ENCODE measurements around the gene ZFP1. TPM values are rescaled to one million over a fixed set of nuclear protein-coding genes. Genes with fewer than 3 reads are reported as not detected.

ZFP1 gene
- total RNA-seq, 1 experiment from 2014 or later = 9.7 TPM

DNA sequence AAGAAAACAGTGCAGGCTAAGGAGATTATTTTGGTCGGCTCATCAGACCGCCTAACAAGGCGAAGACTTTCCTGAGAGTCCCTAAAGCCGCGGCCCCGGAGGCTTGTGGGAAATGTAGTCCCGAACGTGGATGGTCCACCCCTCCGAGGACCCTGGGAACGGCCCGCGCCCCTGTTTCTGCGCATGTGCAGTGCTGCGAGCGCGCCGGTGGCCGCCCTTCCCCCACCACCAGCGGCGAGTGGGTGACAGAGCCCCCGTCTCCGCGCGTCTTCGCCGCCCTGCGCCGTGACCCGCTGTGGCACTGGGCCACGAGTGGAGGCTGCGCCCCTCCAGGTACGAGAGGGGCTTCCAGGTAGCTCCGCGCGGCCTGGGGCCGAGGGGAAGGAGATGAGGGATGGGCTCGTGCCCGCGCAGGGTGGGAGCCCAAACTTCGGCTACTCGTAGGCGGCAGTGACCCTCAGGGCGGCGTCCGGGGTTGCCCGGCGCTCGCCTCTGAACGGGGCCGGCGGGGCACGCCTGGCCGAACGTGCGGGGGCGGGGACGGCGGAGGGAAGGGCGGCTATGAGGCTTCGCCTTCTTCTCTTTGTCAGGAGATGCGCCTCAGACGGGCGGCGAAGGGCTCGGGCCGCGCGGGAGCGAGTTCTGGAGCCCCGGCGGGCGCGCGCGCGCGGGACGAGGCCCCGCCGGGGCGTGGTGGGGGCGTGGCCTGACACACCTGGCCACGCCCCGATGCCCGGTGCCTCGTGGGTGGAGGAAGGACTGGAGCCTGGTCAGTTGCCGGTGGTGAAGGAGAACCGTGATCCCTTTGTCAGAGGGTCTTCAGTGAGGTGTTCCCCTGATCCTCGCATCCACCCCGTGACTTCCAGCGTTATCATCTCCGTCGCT lies at the start of gene ZFP1 (continued):
- TF ChIP-seq NR2C2 (CRISPR knock-in tag; IDR thresholded peaks at IDR 0.05) = no peak
- no peak for TF ChIP-seq STAT6 (CRISPR knock-in tag; conservative IDR thresholded peaks at IDR 0.05; ENCODE audit: low read depth)
- TF ChIP-seq RELA (CRISPR knock-in tag; IDR thresholded peaks at IDR 0.05; ENCODE audit: borderline replicate concordance) = no peak
- no peak for TF ChIP-seq ATF3 (CRISPR knock-in tag; conservative IDR thresholded peaks at IDR 0.05)
- TF ChIP-seq TP53 (CRISPR knock-in tag; IDR thresholded peaks at IDR 0.05) = no peak
- no peak for TF ChIP-seq KAT7 (CRISPR knock-in tag; IDR thresholded peaks at IDR 0.05; ENCODE audit: borderline replicate concordance)
- no peak for TF ChIP-seq JUN (CRISPR knock-in tag; IDR thresholded peaks at IDR 0.05)
- TF ChIP-seq HMGXB4 (CRISPR knock-in tag; IDR thresholded peaks at IDR 0.05) = peak; percentile 86
- peak; percentile 98 for TF ChIP-seq ZNF281 (CRISPR knock-in tag; IDR thresholded peaks at IDR 0.05)
- no peak; the same call in 1 of the 2 replicates for TF ChIP-seq ETV6 (CRISPR knock-in tag; IDR thresholded peaks at IDR 0.05)
- peak; percentile 86; the same call in 1 of the 2 replicates for TF ChIP-seq ARID4B (CRISPR knock-in tag; IDR thresholded peaks at IDR 0.05; ENCODE audit: borderline replicate concordance)
- peak; percentile 76; the same call in 1 of the 2 replicates for TF ChIP-seq PREB (CRISPR knock-in tag; IDR thresholded peaks at IDR 0.05; ENCODE audit: borderline replicate concordance)
- TF ChIP-seq, protein P1, sequence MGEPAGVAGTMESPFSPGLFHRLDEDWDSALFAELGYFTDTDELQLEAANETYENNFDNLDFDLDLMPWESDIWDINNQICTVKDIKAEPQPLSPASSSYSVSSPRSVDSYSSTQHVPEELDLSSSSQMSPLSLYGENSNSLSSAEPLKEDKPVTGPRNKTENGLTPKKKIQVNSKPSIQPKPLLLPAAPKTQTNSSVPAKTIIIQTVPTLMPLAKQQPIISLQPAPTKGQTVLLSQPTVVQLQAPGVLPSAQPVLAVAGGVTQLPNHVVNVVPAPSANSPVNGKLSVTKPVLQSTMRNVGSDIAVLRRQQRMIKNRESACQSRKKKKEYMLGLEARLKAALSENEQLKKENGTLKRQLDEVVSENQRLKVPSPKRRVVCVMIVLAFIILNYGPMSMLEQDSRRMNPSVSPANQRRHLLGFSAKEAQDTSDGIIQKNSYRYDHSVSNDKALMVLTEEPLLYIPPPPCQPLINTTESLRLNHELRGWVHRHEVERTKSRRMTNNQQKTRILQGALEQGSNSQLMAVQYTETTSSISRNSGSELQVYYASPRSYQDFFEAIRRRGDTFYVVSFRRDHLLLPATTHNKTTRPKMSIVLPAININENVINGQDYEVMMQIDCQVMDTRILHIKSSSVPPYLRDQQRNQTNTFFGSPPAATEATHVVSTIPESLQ (CRISPR knock-in tag; IDR thresholded peaks at IDR 0.05) = no peak
- TF ChIP-seq ZNF219 (CRISPR knock-in tag; IDR thresholded peaks at IDR 0.05; ENCODE audit: borderline replicate concordance) = no peak
- TF ChIP-seq, protein P2, sequence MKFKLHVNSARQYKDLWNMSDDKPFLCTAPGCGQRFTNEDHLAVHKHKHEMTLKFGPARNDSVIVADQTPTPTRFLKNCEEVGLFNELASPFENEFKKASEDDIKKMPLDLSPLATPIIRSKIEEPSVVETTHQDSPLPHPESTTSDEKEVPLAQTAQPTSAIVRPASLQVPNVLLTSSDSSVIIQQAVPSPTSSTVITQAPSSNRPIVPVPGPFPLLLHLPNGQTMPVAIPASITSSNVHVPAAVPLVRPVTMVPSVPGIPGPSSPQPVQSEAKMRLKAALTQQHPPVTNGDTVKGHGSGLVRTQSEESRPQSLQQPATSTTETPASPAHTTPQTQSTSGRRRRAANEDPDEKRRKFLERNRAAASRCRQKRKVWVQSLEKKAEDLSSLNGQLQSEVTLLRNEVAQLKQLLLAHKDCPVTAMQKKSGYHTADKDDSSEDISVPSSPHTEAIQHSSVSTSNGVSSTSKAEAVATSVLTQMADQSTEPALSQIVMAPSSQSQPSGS (CRISPR knock-in tag; IDR thresholded peaks at IDR 0.05; ENCODE audit: borderline replicate concordance, low read depth) = no peak
- TF ChIP-seq GTF2I (CRISPR knock-in tag; conservative IDR thresholded peaks at IDR 0.05) = no peak
- no peak for TF ChIP-seq RORB (CRISPR knock-in tag; IDR thresholded peaks at IDR 0.05)
- TF ChIP-seq, protein P3, sequence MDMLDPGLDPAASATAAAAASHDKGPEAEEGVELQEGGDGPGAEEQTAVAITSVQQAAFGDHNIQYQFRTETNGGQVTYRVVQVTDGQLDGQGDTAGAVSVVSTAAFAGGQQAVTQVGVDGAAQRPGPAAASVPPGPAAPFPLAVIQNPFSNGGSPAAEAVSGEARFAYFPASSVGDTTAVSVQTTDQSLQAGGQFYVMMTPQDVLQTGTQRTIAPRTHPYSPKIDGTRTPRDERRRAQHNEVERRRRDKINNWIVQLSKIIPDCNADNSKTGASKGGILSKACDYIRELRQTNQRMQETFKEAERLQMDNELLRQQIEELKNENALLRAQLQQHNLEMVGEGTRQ (CRISPR knock-in tag; IDR thresholded peaks at IDR 0.05) = 0 out of 2 replicates have a peak, but pooled peaks have one; percentile 16
- no peak for TF ChIP-seq TEAD1 (CRISPR knock-in tag; IDR thresholded peaks at IDR 0.05)
